HepG2 (cell line): Measurements from ENCODE around the gene PSMB8. TPM values are rescaled to one million over a fixed set of nuclear protein-coding genes. Genes with fewer than 3 reads are reported as not detected.

Source experiments
- ASH2L ChIP-seq: fragments of 300-600, 200-600 bp; sonication (generic); IDR thresholded peaks from 2 replicates; pipeline ENCODE4 v1.7.0; 2017; ENCODE audit warnings: low read depth, mild to moderate bottlenecking, moderate library complexity, mixed read lengths, low read length; ENCODE audit not compliant: insufficient read length
- ELF1 ChIP-seq: sonication (generic); formaldehyde crosslinking; IDR thresholded peaks from 2 replicates; pipeline ENCODE4 v1.4.0; 2020; ENCODE audit warnings: missing genetic modification reagents
- GPBP1L1 ChIP-seq: sonication (generic); formaldehyde crosslinking; IDR thresholded peaks from 2 replicates; pipeline ENCODE4 v1.5.0; 2020; ENCODE audit warnings: mild to moderate bottlenecking, missing genetic modification reagents
- HOMEZ ChIP-seq: IDR thresholded peaks from 2 replicates; pipeline ENCODE4 v1.6.1; 2016; ENCODE audit warnings: low read depth
- JUN ChIP-seq: sonication (generic); formaldehyde crosslinking; IDR thresholded peaks from 2 replicates; pipeline ENCODE4 v1.4.0; 2020; ENCODE audit warnings: mild to moderate bottlenecking, missing genetic modification reagents
- MAFK ChIP-seq, 2 experiments: IDR thresholded peaks in 1 of 2; conservative IDR thresholded peaks in 1 of 2; 2 replicates each; pipeline ENCODE4 v1.6.1; 2011; ENCODE audit warnings: improper control_type of control experiment in 2 of 2, low read length in 2 of 2
- MTA3 ChIP-seq: sonication (generic); formaldehyde crosslinking; IDR thresholded peaks from 2 replicates; pipeline ENCODE4 v1.4.0; 2020; ENCODE audit warnings: missing genetic modification reagents
- PBX3 ChIP-seq: sonication (generic); formaldehyde crosslinking; IDR thresholded peaks from 2 replicates; pipeline ENCODE4 v1.8.1; 2023; ENCODE audit warnings: missing genetic modification reagents, inconsistent platforms, borderline replicate concordance
- POLR2G ChIP-seq: fragments of 200-400 bp; formaldehyde crosslinking; IDR thresholded peaks from 2 replicates; pipeline ENCODE4 v1.6.1; 2018; ENCODE audit warnings: mild to moderate bottlenecking, low read depth, low read length, moderate library complexity
- PRDM4 ChIP-seq: sonication (generic); formaldehyde crosslinking; IDR thresholded peaks from 2 replicates; pipeline ENCODE4 v1.9.0; 2021; ENCODE audit warnings: missing genetic modification reagents, borderline replicate concordance
- REPIN1 ChIP-seq: sonication (generic); formaldehyde crosslinking; IDR thresholded peaks from 2 replicates; pipeline ENCODE4 v1.8.0; 2022; ENCODE audit warnings: missing genetic modification reagents, low read depth, mild to moderate bottlenecking, borderline replicate concordance
- SAP130 ChIP-seq: IDR thresholded peaks from 2 replicates; pipeline ENCODE4 v1.6.1; 2016; ENCODE audit warnings: low read depth
- SMC3 ChIP-seq: IDR thresholded peaks from 2 replicates; pipeline ENCODE4 v1.6.1; 2011; ENCODE audit warnings: low read length, improper control_type of control experiment
- SRSF1 ChIP-seq: fragments of 200-400 bp; formaldehyde crosslinking; optimal IDR thresholded peaks from 2 replicates; pipeline ENCODE3; 2017; ENCODE audit warnings: mild to moderate bottlenecking, low read depth, low read length, moderate library complexity
- ZBTB7B ChIP-seq: sonication (generic); formaldehyde crosslinking; IDR thresholded peaks from 2 replicates; pipeline ENCODE4 v1.4.0; 2020; ENCODE audit warnings: missing genetic modification reagents
- ZFP91 ChIP-seq: sonication (generic); formaldehyde crosslinking; IDR thresholded peaks from 2 replicates; pipeline ENCODE4 v1.9.0; 2022; ENCODE audit warnings: missing genetic modification reagents, mild to moderate bottlenecking, borderline replicate concordance
- ZNF143 ChIP-seq: sonication (generic); formaldehyde crosslinking; IDR thresholded peaks from 2 replicates; pipeline ENCODE4 v1.4.0; 2020; ENCODE audit warnings: missing genetic modification reagents
- ZNF432 ChIP-seq: sonication (generic); formaldehyde crosslinking; IDR thresholded peaks from 2 replicates; pipeline ENCODE4 v1.5.0; 2020; ENCODE audit warnings: missing genetic modification reagents, mild to moderate bottlenecking, borderline replicate concordance
- ZNF460 ChIP-seq: sonication (generic); formaldehyde crosslinking; IDR thresholded peaks from 2 replicates; pipeline ENCODE4 v1.5.1; 2020; ENCODE audit warnings: missing genetic modification reagents, mild to moderate bottlenecking, borderline replicate concordance
- ZNF883 ChIP-seq: sonication (generic); formaldehyde crosslinking; IDR thresholded peaks from 2 replicates; pipeline ENCODE4 v1.5.1; 2020; ENCODE audit warnings: mild to moderate bottlenecking, missing genetic modification reagents; ENCODE audit errors: not compliant biosample characterization
- ZSCAN20 ChIP-seq: sonication (generic); formaldehyde crosslinking; IDR thresholded peaks from 2 replicates; pipeline ENCODE4 v1.4.0; 2020; ENCODE audit warnings: missing genetic modification reagents, mild to moderate bottlenecking, borderline replicate concordance
- polyA plus RNA-seq, 8 experiments: library from polyadenylated mRNA; depleted of rRNA in 3 of 8; stranded (reverse) in 7 of 8; unstranded in 1 of 8; fragments of >200 nt; fragmentation: Illumina TruSeq in 4 of 8; extraction: Trizol in 4 of 8; gene quantifications; 2 replicates each; pipeline versions ENCODE4 v1.2.1 to v1.2.3, GENCODE V29; 2011 to 2016; ENCODE audit warnings: low read depth in 4 of 8, missing spikeins in 1 of 8, mixed read lengths in 1 of 8; ENCODE audit not compliant: insufficient read depth in 1 of 8
- total RNA-seq, 5 experiments: library from RNA; depleted of rRNA; stranded (reverse); fragments of >200 nt; fragmentation: Illumina TruSeq; extraction: Trizol; gene quantifications; 2 replicates each; pipeline ENCODE4 v1.2.3, GENCODE V29; 2016; ENCODE audit warnings: low read depth in 1 of 5

PSMB8 gene
- total and polyA plus RNA-seq, 2 of the 13 experiments (the other 11 are each of a cell fraction or from before 2014, with no cell fraction given) = 30.7 to 64.7 TPM

GRCh38 chr6:32843979-32844838 lies at the start of gene PSMB8 (continued):
- TF ChIP-seq HOMEZ (CRISPR knock-in tag) = no peak
- TF ChIP-seq ZNF883 (CRISPR knock-in tag) = no peak
- TF ChIP-seq ZNF143 (CRISPR knock-in tag) = no peak
- no peak for TF ChIP-seq ZSCAN20 (CRISPR knock-in tag)
- TF ChIP-seq ASH2L = peak; percentile 81
- no peak for TF ChIP-seq ZBTB7B (CRISPR knock-in tag)
- no peak for TF ChIP-seq MAFK (conservative IDR thresholded peaks at IDR 0.05 in 1 of 2, IDR thresholded peaks at IDR 0.05 in 1 of 2; ENCODE audit: low read length in 2 of 2)
- TF ChIP-seq SRSF1 = peak; percentile 30
- no peak for TF ChIP-seq ZNF432 (CRISPR knock-in tag)
- peak; percentile 41 for TF ChIP-seq POLR2G
- no peak for TF ChIP-seq ZNF460 (CRISPR knock-in tag)
- TF ChIP-seq GPBP1L1 (CRISPR knock-in tag) = no peak
- 0 out of 2 replicates have a peak, but pooled peaks have one; percentile 27 for TF ChIP-seq JUN (CRISPR knock-in tag)
- TF ChIP-seq PRDM4 (CRISPR knock-in tag) = no peak
- no peak for TF ChIP-seq PBX3 (CRISPR knock-in tag)
- TF ChIP-seq ZFP91 (CRISPR knock-in tag) = peak; percentile 79; the same call in 1 of the 2 replicates
- peak; percentile 75 for TF ChIP-seq SAP130 (CRISPR knock-in tag)
- TF ChIP-seq ELF1 = no peak
- no peak for TF ChIP-seq MTA3 (CRISPR knock-in tag)
- TF ChIP-seq SMC3 = no peak
- TF ChIP-seq REPIN1 = 0 out of 2 replicates have a peak, but pooled peaks have one; percentile 47
